ENCODE results near the gene PDSS2.

PDSS2 gene

DNA sequence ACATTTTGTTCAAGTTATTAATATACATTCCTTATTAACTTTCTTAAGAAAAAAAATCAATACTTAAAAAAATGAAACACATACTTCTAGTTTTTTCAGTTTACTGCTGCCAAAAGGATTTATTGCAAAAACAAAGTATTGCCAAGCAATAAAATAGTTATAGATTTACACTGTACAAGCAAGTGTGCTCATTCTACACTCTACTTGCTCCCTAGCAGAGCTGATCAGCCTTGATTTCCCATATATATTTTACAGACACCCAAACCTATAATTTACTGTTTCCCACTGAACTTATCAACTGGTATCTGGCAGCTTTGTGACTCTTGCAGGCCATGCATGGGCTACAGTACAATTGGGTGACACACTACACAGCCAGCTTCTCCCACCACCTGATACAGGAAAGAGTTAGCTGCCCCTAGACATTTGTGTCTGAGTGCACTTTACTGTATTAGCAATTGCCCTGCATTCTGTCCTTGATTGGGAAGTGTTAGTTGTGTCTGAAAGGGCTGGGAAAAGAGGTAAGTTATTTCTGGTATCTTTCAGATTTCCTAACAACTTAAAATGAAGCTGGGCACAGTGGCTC is 188.1 kb downstream of the PDSS2 start:
- no peak for DNase-seq (ENCODE audit: low read depth in 2 of 2)

GRCh38 chr6:107267634-107268033 is 191.7 kb downstream of the PDSS2 start:
- DNase-seq (ENCODE audit: low read depth in 2 of 2): no peak

- no peak for DNase-seq (ENCODE audit: low read depth in 2 of 2)
Observed at GRCh38 chr6:107267006-107267405, 192.4 kb downstream of the PDSS2 start.

GRCh38 chr6:107266563-107266962 is 192.8 kb downstream of the PDSS2 start:
- no peak for DNase-seq (ENCODE audit: low read depth in 2 of 2)

DNA sequence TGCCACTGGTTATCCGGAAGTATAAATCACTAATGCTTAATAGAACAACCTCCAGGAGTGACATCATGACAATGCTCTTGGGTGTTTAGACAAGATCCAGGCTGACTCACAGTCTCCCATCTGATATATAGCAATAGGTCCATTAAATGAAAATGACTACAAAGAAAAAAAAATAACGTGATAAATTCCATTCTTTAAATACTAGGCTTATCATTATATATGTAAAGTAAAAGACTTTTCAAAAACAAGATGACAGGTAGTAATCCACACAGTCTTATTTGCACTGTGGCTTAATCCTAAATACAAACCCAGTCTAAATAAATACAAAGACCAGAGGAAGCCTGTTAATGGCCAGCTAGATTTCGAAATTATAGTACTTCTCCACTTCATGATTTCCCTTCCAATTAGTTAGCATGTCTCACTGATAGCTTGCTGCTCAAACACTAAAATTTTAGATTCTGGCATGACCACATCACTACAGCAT is 195.0 kb downstream of the PDSS2 start:
- DNase-seq (ENCODE audit: low read depth in 2 of 2): no peak

DNA sequence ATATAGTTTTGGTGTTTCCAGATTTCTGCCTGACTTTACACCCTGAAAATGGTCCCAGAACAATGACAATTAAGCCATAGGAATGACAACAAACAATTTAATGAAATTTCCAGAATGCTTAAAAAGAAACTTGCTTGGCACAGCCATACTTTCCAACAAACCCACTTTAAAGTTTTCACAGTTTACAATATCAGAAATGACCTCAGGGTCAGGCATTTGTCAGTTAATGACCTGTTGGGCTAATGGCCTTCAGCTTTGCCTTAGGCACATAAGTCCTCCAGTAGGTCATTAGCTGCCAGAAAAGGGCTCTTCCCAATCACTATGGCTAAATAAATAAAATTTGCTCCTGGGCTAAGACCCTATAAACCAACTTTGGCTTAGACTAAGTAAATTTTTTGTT is 199.4 kb downstream of the PDSS2 start:
- DNase-seq (ENCODE audit: low read depth in 2 of 2): no peak

GRCh38 chr6:107248147-107248546 is 211.2 kb downstream of the PDSS2 start:
- DNase-seq (ENCODE audit: low read depth in 2 of 2): no peak

DNA sequence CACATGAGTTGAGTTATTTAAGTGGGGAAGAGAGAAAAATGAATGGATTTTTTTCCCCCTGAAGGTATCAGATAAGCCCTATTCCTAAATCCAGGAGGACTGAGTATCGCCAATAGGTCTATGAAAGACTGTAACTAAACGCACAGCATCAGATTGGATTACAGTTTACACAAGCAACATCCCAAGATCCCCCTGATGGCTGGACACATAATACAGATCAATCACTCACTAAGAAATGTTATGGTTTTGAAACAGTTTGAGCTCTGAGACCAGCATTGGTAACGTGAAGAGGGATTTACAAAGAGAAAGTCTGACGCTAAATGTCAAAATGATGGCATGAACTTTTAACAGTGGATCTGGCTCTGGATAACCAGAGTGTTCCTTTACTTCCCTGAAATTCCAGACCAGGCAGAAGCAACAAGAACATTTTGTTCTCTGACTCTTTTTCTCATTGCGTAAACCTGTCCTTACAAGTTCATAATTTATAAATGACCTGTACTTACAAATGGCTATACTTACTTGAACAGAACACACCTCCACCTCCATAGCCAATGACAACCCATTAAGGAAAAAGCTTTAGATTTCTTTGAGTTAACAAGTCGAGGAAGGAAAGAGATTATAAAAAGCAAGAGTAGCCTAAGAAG is 212.3 kb downstream of the PDSS2 start:
- DNase-seq (ENCODE audit: low read depth in 2 of 2): no peak

DNA sequence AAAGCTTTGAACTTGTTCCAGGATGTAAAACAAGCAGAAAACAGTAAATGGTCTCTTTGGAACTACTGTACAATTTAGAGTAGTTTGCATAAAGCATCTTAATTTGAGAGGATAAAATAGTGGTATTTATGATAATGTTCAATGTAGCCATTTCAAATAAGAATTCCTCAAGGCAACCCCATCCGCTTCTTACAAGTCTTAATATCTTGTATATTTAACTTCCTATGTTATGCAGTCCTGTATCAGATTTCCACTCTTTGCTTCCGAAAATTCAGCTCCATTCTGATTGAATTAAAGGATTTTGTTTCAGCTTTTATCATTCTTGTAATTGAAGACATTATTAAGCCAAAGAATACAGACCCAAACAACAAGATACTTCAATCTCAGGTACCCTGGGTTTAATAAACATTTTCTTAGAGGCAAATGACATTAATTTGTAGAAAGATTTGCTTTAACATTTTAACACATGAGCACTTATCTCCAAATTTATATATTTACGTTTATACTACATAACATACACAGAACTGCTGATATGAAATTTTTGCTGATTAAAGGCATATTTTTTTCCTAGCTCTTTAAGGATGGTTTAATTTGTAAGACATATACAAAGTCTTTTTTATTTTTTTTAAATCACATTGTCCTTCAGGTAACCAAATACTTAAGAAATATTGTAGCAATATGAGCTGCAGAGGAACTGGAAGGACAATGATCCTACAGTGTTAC is 213.0 kb downstream of the PDSS2 start:
- DNase-seq (ENCODE audit: low read depth in 2 of 2): no peak

DNA sequence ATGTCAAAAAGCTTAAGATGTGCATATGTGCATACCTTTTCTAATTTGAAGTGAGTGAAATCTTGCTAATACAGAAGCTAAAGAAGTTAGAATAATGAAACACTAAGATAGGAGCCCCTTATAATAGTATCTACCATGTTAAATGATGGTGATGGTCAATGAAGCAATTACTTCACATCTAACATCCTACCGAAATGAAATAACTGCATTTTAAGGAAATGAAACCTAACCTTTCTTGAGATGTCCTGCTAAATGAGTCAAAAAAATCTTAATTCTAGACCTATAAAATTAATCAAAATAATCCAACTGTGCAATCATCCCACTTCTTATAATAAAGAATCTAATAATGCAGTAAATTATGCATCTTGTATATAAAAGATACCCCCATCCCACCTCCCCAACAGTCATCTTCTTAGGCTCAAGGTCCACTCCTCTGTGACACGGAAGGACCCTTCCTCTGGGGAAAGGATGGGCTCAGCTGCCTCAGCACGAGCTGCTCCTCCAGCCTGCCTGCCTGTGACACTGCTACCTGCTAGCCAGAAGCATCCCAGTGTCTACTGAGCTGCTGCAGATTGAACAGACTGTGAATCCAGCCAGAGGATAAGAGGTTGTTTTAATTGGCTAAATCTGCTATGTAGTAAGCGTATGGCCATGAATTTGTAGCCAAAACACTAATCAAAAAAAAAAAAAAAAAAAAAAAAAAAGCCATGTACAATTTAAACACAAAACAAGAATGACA is 214.5 kb downstream of the PDSS2 start:
- no peak for DNase-seq (ENCODE audit: low read depth in 2 of 2)

DNA sequence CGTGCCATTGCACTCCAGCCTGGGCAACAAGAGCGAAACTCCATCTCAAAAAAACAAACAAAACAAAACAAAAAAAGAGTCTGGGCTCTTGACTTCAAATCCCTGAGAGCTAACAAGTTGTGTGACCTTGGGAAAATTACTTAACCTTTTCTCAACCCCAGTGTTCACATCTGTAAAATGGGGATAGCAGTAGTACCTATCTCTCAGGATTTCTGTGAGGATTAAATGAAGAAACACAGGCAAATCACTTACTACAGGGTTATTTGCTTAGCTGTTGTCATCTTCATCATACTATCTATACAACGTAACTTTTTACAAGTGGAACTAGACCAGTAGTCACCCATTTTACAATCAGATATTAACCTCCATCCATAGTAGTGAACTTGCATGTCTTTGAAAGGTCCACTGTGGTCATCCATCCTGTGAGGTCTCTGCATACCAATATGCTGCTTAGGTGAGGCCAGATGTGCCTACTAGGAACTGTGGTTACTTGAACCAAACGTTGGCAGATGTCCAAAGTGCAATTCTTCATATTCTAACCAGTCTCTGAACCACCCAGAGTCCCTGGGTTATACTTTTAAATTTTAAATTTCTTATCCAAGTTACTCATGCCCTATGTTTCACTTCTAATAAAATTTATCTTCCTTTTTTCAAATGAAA is 215.2 kb downstream of the PDSS2 start:
- no peak for DNase-seq (ENCODE audit: low read depth in 2 of 2)

- no peak for DNase-seq (ENCODE audit: low read depth in 2 of 2)
Observed at GRCh38 chr6:107243471-107243870, 215.9 kb downstream of the PDSS2 start.

DNA sequence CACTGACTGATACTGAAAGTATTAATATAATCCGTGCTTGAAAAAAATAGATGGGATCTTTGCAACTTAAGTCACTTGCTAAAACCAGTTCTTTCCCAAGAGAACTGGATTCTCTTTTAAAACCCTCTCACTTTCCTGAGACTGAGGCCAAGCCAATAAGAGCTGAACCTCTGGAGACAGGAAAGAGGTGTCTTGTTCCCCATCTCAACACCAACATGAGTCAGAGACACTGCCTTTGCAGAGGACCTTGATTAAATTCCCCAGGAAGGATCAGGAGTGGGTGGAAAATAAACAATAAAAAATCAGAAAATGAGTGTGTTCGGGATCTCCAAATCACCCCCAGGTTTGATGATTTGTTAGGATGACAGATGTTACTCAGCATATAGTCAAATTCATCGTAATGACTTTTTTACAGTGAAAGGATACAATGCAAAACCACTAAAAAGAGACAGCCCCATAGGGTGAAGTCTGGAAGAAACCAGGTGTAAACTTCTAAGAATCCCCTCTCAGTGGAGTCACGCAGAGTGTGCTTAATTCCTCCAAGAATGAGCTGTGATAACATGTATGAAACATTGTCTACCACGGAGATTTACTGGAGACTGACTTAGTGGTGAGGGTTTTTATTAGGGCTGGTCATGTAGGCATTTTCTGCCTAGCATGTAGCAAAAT is 221.2 kb downstream of the PDSS2 start:
- no peak for DNase-seq (ENCODE audit: low read depth in 2 of 2)

GRCh38 chr6:107235511-107235910 is 223.9 kb downstream of the PDSS2 start:
- no peak for DNase-seq (ENCODE audit: low read depth in 2 of 2)

GRCh38 chr6:107235007-107235406 is 224.4 kb downstream of the PDSS2 start:
- DNase-seq (ENCODE audit: low read depth in 2 of 2): no peak

- no peak for DNase-seq (ENCODE audit: low read depth in 2 of 2)
Observed at GRCh38 chr6:107231243-107231642, 228.1 kb downstream of the PDSS2 start.

DNA sequence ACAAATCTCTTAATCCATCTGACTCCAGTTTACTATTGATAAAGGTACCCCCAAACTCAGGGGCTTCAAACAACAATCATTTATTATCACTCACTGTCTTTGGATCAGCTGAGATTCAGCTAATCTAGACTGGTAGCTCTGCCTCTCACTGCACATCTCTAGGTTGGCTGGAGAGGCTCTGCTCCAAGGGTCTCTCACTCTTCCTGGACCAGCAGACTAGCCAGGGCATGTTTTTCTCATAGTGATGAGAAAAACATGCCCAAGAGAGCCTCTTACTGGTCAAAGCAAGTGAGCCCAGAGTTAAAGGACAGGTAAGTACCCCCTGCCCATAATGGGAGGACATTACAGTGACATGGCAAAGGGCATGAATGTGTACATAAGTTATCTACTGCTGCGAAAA is 228.9 kb downstream of the PDSS2 start:
- DNase-seq (ENCODE audit: low read depth in 2 of 2): no peak

DNA sequence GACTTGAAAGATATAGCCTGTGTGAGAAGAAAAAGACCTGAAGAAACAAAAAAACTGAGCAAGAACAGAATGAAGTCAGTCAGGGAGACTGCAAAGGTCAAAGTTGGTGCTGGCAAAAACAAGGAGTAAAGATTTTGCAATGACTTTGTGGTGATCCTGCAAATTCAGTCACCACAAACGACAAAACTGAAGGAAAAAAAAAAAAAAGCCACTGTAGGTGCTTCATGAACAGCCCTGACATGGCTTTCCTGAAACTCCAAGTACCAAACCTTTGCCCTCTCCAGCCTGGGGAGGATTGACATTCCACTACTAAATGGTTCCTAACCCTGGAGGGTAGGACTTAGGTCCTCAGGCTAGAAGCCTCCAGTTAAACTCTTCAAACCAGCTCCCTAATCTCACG is 229.3 kb downstream of the PDSS2 start:
- no peak for DNase-seq (ENCODE audit: low read depth in 2 of 2)

GRCh38 chr6:107228754-107229153 is 230.6 kb downstream of the PDSS2 start:
- DNase-seq (ENCODE audit: low read depth in 2 of 2): no peak

DNA sequence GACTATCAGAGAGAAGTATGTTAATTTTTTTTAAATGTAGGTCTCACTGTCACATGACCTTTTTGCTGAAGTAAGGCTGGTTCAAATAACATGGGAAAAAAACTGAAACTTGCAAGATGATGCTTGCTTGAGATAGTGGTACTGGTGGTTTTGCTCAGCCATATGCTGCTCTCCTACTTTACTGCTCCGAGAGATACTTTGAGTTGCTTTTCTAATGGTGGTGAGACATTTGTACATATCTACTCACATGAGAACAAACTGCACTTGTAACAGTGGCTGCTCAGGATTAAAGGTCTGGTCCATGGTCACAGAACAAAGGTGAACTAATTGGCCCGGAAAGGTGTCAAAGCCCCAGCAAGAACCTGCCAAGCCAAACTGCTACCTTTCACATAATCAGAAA is 237.8 kb downstream of the PDSS2 start:
- DNase-seq (ENCODE audit: low read depth in 2 of 2): no peak

DNA sequence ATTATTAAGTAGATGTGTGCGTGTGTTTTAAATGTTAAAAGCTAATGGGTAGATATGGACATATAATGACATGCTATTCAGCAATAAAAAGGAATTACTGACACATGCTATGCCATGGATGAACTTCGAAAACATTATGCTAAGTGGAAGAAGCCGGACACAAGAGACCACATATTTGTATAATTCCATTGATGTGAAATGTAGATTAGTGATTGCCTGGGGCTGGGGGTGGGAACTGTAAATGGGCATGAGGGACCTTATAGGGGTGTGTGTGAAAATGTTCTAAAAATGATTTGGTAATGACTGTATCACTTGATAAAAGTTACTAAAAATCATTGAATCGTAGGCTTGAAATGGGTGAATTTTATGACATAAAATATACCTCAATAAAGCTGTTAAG is 239.5 kb downstream of the PDSS2 start:
- no peak for DNase-seq (ENCODE audit: low read depth in 2 of 2)

All from stimulated activated CD4-positive, alpha-beta T cell treated with anti-CD3 and anti-CD28 coated beads, Interleukin-12 subunit alpha, Interleukin-12 subunit beta, amount 100 ng/mL, for 24 hours (primary cell).